HG03521 (cell line): Measurements from ENCODE around the gene NDUFS4.
"Not testable (repeated sequence)": the region's sequence is repeated elsewhere in the genome, so short reads cannot be mapped to it uniquely, and the experiment has no call there.

Experiments used
- ATAC-seq: cut with Tn5 transposase; IDR thresholded peaks from one replicate; pipeline ENCODE4 v1.9.1; 2021; ENCODE audit warnings: mild to moderate bottlenecking, moderate library complexity; ENCODE audit not compliant: unreplicated experiment

The NDUFS4 gene

DNA sequence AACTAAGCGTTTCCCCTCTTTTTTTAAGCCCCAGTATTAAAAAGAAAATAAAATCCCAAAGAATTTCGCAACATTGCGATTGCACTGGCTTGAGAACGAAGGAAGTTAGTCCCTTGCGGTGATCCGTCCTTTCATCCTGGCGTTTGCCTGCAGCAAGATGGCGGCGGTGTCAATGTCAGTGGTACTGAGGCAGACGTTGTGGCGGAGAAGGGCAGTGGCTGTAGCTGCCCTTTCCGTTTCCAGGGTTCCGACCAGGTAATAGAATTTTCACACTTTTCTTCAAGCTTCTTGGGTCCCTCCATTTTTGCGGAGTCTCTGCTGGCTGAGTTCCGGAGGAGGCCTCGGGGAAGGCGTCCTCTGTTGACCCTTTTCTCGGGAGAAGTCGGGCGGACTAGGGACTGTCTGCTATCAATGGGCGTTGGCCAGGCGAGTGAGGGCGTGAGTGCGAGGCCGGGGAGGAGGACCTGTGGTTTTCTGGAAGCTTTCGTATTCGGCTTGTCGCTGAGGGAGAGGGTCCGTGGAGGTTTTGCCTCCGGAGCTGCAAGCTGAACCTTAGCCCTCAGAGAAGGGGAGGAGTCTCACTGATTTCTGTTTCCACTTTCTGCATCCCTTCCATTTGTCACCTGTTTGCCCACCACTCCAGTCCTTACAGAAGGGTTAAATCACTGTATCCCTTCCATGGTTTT, at the start of gene NDUFS4:
Gene NDUFS4 (plus strand): TSS at position 134 of the 686 bp plus-strand sequence. CDS start 24 bp downstream, at position 158.
- ATAC-seq: peak; percentile 76

DNA sequence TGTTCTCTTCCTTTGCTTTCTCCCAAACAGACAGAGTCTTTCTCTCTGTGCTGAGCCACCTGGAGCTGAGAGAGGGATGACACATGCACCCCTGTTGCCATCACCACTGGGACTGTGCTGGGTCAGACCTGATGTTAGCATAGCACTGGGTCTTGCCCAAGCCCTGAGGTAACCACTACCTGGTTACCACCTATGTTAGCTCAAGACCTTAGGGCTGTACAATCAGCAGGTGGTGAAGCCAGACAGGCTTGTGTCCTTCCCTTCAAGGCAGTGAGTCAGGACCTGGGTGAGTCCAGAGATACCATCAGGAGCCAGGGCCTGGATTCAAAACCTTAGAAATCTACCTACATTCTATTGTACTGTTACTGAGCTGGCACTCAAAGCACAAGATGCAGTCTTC, 47.9 kb upstream of the NDUFS4 start:
- no peak for ATAC-seq

DNA sequence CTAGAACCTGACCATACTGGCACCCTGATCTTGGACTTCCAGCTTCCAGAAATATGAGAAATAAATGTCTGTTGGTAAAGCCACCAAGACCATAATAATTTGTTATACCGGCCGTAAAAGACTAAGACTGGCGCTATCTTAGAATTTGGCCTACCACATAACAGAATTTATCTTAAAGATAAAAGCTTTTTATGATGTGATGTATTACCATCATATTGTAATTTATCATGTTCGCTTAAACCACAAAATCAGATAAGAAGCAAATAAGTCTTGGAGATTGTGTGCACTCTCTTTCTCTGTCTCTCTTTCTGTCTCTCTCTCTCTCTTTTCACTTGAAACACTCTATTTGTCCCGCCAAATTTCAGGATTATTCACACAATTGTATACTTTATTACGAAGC, 44.5 kb upstream of the NDUFS4 start:
- no peak for ATAC-seq

DNA sequence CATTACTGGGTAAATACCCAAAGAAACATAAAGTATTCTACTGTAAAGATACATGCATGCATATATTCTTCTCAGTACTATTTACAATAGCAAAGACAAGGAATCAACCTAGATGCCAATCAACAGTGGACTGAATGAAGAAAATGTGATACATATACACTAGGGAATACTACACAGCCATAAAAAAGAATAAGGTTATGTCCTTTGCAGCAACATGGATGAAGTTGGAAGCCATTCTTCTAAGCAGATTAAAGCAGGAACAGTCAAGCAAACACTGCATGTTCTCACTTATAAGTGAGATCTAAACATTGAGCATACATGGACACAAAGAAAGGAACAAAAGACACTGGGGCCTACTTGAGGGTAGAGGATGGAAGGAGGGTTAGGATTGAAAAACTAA, 39.6 kb upstream of the NDUFS4 start:
- no peak for ATAC-seq

DNA sequence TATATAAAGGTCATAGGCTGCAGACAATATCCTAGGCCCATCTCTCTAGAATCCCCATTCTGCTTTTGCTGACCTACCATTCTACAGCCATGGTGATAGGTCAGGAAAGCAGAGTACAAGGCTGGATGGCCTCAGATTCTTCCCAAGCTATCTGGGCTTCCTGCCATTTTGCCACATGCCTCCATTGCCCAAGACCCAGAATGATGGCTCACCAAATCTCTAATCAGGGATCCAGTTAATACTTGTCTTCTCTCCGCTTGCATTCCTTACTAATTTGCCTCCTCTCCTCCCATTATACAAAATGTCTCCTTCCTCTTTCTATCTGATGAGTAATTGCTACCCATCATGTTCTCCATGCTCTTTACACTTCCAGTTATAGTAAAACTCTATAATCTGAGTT, 22.7 kb upstream of the NDUFS4 start:
- ATAC-seq: no peak

DNA sequence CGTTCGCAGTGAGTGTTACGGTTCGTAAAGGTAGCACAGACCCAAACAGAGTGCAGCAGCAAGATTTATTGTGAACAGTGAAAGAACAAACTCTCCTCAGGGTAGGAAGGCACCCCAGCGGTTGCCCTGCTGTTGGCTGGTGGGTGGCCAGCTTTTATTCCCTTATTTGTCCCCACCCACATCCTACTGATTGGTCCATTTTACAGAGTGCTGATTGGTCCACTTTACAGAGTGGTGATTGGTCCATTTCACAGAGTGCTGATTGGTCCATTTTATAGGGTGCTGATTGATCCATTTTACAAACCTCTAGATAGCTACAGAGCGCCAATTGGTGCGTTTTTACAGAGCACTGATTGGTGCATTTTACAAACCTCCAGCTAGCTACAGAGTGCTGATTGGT, 19.7 kb upstream of the NDUFS4 start:
- not testable (repeated sequence) for ATAC-seq

DNA sequence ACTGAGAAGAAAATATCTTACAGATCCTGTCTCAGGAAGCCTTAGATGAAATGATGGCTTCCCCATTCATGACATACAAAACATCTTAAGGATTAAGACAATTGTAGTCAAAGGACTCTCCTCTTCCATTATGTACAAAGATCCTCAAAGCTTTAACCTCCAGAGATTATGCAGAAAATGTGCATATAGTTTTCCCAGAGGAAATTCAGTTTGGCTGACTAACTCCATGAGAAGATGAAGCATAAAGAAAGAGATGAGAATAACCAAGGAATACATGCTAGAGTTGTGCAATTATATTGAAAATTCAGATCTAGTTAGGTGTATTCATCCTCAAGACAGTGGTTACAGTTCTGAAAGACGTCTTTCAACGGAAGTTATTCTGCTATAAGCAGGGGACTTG, 18.6 kb upstream of the NDUFS4 start:
- no peak for ATAC-seq

DNA sequence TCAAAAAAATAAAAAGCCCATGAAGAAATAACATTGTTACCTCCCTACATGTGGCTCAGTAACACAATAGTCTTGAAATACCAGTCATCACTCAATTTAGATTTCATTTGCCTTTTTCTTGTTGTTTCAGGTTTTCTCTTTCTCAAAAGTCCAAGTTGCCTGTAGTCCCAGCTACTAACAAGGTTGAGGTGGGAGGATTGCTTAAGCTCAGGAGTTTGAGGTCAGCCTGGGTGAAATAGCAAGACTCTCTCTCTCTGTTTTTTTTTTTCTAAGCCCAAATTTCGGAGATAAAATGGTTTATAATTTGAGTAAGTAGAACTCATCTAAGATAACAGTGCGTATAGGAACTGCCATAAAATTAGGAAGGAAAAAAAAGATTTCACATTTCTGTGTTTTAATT, 17.5 kb upstream of the NDUFS4 start:
- no peak for ATAC-seq

DNA sequence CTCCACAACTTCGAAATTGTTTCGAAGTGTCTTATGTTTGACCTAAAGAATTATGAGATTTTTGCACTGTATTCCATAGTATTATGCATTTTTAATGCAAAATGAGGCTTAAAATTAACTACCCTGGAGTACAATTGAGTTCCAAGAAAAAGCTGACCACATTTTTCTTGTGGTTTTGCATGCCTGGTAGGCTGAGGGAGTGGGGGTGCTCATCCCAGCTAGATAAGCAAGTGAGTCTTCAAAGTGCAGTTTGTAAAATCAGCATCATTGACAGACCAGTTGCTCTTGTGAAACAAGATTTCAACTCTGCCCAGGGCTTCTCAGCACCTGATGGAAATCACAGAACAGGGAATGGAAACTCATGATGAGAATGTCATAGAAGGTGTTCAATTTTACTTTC, 17.0 kb upstream of the NDUFS4 start:
- no peak for ATAC-seq

DNA sequence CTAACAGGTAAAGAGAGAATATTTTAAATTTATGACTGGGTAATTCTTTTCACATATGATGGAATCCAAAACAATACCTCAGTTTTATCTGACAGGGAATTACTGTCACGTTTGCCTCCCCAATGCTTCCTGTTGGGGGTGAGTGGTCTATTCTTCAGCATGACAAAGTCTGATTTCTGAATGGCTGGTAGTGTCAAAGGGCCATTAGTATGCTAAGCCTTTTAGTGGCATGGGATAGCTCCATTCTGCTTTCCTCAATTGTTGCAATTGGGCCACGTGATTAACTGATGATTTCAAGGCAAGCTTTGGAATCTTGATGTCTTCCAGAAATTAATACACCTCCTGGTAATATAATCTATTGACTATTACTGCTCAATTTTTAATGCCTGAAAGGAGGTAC, 14.7 kb upstream of the NDUFS4 start:
- ATAC-seq: no peak

DNA sequence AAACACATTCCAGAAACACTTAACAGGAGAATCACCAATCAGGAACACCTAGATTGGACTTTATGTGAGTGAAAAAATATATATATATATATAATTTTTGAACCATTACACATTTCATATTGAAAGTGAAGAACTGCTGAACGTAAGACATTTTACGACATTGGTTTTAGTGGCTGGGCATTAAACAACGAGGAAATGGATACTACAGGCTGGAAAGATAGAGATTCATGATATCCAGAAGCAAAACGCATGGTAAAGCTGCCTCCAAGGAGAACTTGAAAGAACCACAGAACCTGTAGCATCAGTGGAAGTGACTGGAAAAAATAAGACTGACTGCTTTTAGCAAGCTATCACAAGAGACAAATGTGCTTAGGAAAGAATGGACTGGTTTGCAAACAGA, 13.2 kb upstream of the NDUFS4 start:
- no peak for ATAC-seq

DNA sequence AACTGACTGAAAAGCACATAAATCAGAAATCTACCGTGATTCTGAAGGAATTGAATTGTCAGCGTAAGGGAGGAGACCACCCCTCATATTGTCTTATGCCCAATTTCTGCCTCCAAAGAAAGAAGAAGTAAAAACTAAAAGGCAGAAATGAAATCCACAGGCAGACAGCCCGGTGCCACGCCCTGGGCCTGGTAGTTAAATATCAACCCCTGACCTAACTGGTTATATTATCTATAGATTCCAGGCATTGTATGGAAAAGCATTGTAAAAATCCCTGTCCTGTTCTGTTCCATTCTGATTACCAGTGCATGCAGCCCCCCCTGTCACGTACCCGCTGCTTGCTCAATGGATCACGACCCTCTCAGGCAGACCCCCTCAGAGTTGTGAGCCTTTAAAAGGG, 11.9 kb upstream of the NDUFS4 start:
- ATAC-seq: not testable (repeated sequence)

DNA sequence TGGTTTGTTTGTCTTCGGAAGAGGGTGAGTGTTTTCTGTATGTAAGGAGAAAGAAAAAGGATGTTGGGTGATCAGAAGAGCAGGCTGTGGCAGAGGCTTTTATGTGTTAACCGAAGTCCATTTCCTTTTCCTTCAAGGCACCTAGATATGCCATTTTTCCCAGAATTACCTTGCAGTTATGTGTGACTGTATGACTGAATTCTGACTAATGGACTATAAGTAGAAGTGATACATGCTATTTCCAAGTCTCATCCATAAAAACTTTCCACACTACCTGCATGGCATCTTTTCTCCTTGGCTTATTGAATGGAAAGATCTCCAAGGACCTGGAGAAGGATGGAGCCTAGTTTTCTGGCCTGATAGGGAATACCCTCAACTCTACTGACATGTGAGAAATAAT, 10.6 kb upstream of the NDUFS4 start:
- ATAC-seq: no peak

DNA sequence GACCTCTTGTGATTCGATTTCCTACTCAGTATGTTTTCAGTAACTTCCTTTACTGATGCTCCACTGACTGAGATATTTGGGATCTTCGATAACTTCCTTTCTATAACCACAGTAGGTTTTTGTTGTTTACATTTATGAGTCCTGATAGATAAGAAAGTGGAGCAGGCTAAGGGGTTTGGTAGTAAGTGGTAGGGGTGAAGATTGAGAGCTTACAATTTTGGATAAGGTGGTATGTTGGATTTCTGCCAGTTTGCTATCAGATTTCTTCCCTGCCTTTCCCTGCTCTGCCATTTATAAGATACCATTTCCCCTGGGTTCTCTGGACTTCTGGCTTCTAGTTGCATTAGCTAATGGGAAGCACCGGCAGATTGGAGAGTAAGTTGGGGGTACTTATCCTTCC, 7.9 kb upstream of the NDUFS4 start:
- ATAC-seq: no peak

DNA sequence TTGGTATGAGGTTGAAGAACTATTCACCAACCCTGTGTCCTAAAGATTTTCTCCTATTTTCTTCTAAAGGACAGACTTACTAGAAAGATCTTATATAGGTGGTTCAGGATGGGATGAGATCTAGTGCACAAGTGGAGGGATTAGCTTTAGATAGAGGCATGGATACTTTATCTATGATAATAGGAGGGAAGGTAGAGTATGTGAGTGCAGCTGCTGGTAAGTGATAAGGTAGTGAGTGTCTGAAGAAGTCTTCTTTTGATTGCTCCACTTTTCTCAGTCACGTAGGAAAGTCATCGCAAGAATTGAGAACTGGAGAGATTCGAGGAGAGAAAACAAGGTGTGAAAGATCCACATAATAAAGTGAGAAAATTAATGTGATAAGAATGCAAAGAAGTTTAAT, 6.0 kb upstream of the NDUFS4 start:
- no peak for ATAC-seq

DNA sequence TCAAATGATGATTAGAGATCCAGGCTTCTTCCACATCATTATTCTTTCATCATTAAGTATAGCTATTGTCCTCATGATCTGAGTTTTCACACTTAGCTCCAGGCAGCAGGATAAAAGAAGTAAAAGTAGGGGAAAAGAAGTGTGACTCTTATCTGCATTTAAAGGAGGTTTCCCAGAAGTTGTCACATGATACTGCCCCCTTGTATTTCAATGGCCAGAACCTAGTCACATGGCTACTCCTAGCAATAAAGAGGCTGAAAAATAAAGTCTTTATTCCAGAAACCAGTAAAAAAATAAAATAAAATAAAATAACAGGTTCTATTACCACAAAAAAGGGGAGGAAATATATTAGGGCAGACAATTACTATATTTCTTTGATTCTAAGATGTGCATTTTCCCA, 5.3 kb upstream of the NDUFS4 start:
- no peak for ATAC-seq

DNA sequence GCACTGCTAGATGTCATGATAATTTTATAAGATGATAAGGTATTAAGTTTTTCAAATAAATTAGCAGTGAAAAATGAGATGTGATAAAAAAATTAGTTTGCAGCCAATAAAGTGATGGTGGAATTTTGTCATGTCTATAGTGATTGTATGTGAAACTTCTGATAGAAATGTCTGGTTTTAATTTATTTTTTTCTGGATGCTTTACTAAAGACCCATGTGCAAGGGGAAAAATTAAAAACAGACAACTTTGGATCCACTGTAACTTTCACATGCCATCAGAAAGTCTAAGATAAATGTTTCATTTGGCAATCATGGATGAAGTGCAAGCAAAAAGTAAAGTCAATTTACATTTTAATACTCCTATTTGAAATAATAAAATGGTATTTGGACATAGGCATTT, 4.4 kb upstream of the NDUFS4 start:
- ATAC-seq: no peak

DNA sequence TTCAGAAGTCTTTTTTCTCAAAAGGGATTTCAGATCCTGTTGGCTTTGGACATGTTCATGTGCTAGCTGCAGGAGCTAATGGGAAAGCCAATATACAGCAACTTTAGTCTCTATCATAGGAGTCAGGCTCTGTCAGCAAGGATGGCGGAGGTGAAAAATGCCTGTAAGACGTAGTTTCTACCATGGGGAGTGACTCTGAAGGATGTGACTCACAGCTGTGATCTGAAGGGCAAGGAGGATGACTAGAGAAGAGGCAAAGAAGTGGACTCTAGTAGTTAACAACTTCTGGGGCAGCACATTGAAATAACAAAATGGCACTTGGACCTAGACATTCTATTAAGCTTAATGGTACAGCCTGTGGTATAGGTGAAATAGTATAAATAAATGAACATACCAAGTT, 3.1 kb upstream of the NDUFS4 start:
- no peak for ATAC-seq

DNA sequence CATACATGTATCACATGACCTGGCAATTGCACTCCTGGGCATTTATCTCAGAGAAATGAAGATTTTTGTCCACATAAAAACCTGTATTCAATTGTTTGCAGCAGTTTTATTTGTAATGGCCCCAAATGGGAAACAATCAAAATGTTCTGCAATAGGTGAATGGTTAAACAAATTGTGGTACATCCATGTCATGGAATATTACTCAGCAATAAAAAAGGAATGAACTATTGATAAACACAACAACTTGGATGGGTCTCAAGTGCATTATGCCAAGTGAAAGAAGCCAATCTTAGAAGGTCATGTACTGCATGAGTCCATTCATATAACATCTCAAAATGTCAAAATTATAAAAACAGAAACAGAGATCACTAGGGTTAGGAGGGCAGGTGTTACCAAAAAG, 1.5 kb upstream of the NDUFS4 start:
- no peak for ATAC-seq

DNA sequence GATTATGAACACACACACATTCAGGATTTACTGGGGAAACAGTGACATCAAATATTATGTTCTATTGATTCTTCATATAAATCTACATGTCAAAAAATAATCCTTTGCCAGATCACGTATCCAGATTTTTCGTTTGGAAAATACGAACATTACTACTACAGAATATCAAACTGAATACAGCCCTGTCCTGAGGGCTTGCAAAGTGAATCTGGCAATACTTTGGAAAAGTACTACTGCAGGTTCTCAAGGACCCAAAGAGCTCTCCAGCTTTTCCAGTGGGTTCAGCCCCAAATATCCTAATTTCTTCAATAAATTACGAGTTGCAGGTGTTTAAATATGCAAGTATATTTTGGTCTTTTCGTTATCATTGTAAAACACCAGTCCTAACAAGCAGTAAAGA, 411 bp upstream of the NDUFS4 start:
- peak; percentile 13 for ATAC-seq

DNA sequence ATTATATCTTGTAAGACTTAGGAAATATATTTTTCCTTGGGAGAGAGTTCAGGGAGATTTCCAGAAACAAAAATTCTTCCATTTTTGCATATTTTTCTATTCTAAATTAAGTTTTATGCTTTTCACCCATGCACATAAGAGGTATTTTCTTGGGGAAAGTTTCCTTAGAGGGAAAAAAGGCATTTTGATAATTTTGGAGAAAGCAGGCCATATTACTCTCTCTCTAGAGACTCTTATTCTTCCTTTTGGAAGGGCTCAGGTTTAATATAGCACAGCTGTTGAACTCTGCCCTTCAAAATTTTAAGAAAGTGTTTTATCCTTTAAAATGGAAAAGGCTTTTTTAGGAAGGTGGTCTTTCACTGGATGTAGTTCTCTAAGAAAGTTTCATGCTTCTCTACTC, 8.0 kb downstream of the NDUFS4 start:
- no peak for ATAC-seq

DNA sequence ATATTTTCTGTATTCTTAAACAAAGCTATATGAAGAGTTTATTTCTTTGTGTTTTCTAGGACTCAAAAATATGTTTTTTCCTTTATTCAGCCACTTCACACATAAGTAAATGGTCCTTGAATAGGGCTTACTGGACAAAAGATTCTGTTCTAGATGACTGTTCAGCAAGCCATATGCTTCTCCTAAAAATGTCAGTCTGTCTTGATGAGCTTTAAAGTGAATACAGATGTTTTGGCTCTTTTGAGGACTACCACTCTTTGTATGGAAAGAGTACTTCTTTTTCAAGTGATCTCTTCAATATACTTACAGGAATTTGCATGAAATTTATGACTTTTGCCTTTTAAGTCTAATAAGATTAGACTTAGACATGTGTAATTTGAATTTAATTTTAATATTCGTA, 8.4 kb downstream of the NDUFS4 start:
- ATAC-seq: no peak

DNA sequence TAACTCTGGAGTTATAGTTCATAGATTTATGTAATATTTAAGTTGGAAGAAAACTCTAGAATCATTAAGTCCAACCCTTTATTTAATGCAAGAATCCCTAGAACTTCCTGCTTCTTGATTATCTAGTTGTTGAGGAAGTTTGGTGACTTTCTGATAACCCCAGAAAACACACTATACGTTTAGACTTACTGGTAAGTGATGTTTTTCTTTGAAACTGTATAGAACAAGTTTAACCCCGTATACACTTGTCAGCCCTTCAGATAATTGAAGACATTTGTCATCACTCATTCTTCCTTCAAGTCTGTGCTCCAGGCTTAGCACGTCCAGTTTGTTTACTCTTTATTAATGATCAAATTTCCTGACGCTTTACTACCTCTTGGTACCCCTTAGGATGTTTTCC, 9.0 kb downstream of the NDUFS4 start:
- no peak for ATAC-seq
